ENCODE data around the gene NOS3. TPM values are rescaled to one million over a fixed set of nuclear protein-coding genes. Genes with fewer than 3 reads are reported as not detected.

Gene NOS3
- total RNA-seq (2013) = 0.89 TPM
- under 1 TPM; 0.26 to 0.72 (median 0.39) TPM for polyA plus RNA-seq
- 2.1 and 2.2 TPM in 2 replicates for polyA minus RNA-seq
- 0.25 to 1.7 (median 0.63) reads per million in 11 experiments for total RNA-seq

DNA sequence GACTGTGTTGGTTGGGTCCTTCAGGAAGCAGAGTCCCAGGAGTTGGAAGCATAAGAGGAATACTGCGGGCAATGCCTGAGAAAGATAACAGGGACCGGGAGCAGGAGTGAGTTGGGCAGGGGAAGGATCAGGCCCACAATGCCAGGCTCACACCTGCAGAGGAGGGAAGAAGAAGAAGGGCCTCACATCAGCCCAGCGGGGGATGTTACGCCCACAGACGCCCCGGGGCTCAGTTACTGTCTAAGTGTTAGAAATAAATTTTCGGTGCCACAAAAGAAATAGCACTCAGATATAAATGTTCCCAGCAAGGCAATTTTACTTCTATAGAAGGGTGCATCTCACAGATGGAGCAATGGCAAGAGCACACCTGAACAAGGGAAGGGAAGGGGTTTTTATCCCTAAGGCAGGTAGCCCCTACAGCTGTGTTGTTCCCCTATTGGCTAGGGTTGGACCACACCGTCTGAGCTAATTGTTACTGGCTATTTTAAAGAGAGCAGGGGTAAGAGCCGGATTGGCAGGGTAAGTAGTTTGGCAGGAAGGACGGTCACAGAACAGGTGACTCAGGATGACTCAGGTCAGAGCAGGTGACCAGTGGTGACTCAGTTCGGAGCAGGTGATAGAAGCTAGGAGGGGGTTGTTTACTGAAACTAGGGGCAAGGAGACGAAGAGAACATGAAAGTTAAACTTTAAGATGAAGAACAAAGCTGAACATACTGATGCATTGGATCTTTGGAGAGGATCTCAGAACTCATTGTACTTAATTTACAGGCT lies at the start of gene NOS3:
Gene NOS3 (plus strand): TSS at position 602 of the 771 bp plus-strand sequence. CDS start 2,787 bp downstream, outside the sequence.
- Mint-ChIP-seq H3K9me3 (peaks cover 12 to 26% (median 20%) of the 10 kb centered on the region in 7 donors), H3K27me3 (ENCODE audit: low read depth in 3 of 3) (peaks cover 21 to 48% (median 32%) of the 10 kb centered on the region in 3 donors), H3K27ac (peak within 1 kb of the TSS in 1 of 7 donors; percentile 12), H3K36me3 (peaks cover 0 to 4% of the 10 kb centered on the region in 2 donors), H3K4me3 (no peak within 1 kb of the TSS), H3K4me1 (peaks cover 41% of the 10 kb centered on the region)
- DNase-seq = no peak
- no peak within 1 kb of the TSS for H3K4me3 ChIP-seq (replicated peaks in 1 of 3; ENCODE audit: low read depth in 2 of 3, low read length in 3 of 3)
- no peak within 1 kb of the TSS for H3K9ac ChIP-seq (ENCODE audit: insufficient read depth, low read length, poor library complexity, severe bottlenecking)
- no peaks in the 10 kb centered on the region for H4K20me1 ChIP-seq (ENCODE audit: insufficient read depth, low read length)
- no peaks in the 10 kb centered on the region for H3K79me2 ChIP-seq (ENCODE audit: insufficient read depth, low read length)
- H3K4me1 ChIP-seq (ENCODE audit: control insufficient read depth in 1 of 2, insufficient read depth in 2 of 2, low read length in 2 of 2) = peaks cover 23 to 31% of the 10 kb centered on the region in 2 donors
- intact Hi-C loops (cut with micrococcal nuclease) = no loop called here
- H3K36me3 ChIP-seq (replicated peaks in 1 of 2; ENCODE audit: control insufficient read depth in 1 of 2, insufficient read depth in 2 of 2, low read length in 2 of 2) = no peaks in the 10 kb centered on the region
- no peak within 1 kb of the TSS for H3K4me2 ChIP-seq (replicated peaks; ENCODE audit: extremely low read depth, low read length, poor library complexity, severe bottlenecking)
- peaks cover 10 to 16% of the 10 kb centered on the region in 2 donors for H3K9me3 ChIP-seq (replicated peaks in 1 of 2; ENCODE audit: control insufficient read depth in 1 of 2, insufficient read depth in 1 of 2, low read length in 2 of 2)
- TF ChIP-seq, protein P1, sequence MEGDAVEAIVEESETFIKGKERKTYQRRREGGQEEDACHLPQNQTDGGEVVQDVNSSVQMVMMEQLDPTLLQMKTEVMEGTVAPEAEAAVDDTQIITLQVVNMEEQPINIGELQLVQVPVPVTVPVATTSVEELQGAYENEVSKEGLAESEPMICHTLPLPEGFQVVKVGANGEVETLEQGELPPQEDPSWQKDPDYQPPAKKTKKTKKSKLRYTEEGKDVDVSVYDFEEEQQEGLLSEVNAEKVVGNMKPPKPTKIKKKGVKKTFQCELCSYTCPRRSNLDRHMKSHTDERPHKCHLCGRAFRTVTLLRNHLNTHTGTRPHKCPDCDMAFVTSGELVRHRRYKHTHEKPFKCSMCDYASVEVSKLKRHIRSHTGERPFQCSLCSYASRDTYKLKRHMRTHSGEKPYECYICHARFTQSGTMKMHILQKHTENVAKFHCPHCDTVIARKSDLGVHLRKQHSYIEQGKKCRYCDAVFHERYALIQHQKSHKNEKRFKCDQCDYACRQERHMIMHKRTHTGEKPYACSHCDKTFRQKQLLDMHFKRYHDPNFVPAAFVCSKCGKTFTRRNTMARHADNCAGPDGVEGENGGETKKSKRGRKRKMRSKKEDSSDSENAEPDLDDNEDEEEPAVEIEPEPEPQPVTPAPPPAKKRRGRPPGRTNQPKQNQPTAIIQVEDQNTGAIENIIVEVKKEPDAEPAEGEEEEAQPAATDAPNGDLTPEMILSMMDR (IDR thresholded peaks at IDR 0.05) = no peak
- H3K27me3 ChIP-seq (ENCODE audit: control insufficient read depth in 2 of 2, insufficient read depth in 2 of 2, low read length in 2 of 2) = peaks cover 0 to 23% of the 10 kb centered on the region in 2 donors
- H3K27ac ChIP-seq (ENCODE audit: low read depth in 1 of 2, low read length in 2 of 2) = no peak within 1 kb of the TSS
- WGBS (ENCODE audit: insufficient coverage) = 98% methylated on average over 6 of the region's 12 CpGs
- no peak within 1 kb of the TSS for H2AFZ ChIP-seq (ENCODE audit: insufficient read depth, low read depth, low read length, poor library complexity, severe bottlenecking)

GRCh38 chr7:150941351-150942000 lies 49.3 kb upstream of the NOS3 start:
- Mint-ChIP-seq H3K36me3 (no peaks in the 10 kb centered on the region), H3K4me1 (peaks cover 12% of the 10 kb centered on the region), H3K27ac (no peak overlapping the region), H3K4me3 (no peak overlapping the region), H3K27me3 (ENCODE audit: low read depth in 3 of 3) (peaks cover 16 to 45% (median 27%) of the 10 kb centered on the region in 3 donors), H3K9me3 (no peaks in the 10 kb centered on the region)
- Histone ChIP-seq H4K20me1 (ENCODE audit: insufficient read depth, low read length) (no peaks in the 10 kb centered on the region), H3K9ac (ENCODE audit: insufficient read depth, low read length, poor library complexity, severe bottlenecking) (no peak overlapping the region), H3K4me2 (replicated peaks; ENCODE audit: extremely low read depth, low read length, poor library complexity, severe bottlenecking) (no peak overlapping the region), H3K27ac (ENCODE audit: low read depth in 1 of 2, low read length in 2 of 2) (no peak overlapping the region), H3K4me3 (replicated peaks in 1 of 3; ENCODE audit: low read depth in 2 of 3, low read length in 3 of 3) (no peak overlapping the region), H2AFZ (ENCODE audit: insufficient read depth, low read depth, low read length, poor library complexity, severe bottlenecking) (no peak overlapping the region), H3K27me3 (ENCODE audit: control insufficient read depth in 2 of 2, insufficient read depth in 2 of 2, low read length in 2 of 2) (peaks cover 0 to 4% of the 10 kb centered on the region in 2 donors), H3K9me3 (replicated peaks in 1 of 2; ENCODE audit: control insufficient read depth in 1 of 2, insufficient read depth in 1 of 2, low read length in 2 of 2) (no peaks in the 10 kb centered on the region), H3K4me1 (ENCODE audit: control insufficient read depth in 1 of 2, insufficient read depth in 2 of 2, low read length in 2 of 2) (peaks cover 0 to 4% of the 10 kb centered on the region in 2 donors), H3K79me2 (ENCODE audit: insufficient read depth, low read length) (no peaks in the 10 kb centered on the region), H3K36me3 (replicated peaks in 1 of 2; ENCODE audit: control insufficient read depth in 1 of 2, insufficient read depth in 2 of 2, low read length in 2 of 2) (no peaks in the 10 kb centered on the region)
- TF ChIP-seq, protein P1 (IDR thresholded peaks at IDR 0.05) = no peak
- 92% methylated on average over 15 of the region's 15 CpGs for WGBS (ENCODE audit: insufficient coverage)
- intact Hi-C loops (cut with micrococcal nuclease) = no loop called here
- DNase-seq = no peak

All from CD14-positive monocyte (primary cell).